NCI-H524 (cell line): ENCODE data around the gene TGM4.

Experiments used
- DNase-seq, 2 experiments: peaks; one replicate each; lab custom pipeline; 2025; lab: John Stamatoyannopoulos, UW

Gene TGM4

DNA sequence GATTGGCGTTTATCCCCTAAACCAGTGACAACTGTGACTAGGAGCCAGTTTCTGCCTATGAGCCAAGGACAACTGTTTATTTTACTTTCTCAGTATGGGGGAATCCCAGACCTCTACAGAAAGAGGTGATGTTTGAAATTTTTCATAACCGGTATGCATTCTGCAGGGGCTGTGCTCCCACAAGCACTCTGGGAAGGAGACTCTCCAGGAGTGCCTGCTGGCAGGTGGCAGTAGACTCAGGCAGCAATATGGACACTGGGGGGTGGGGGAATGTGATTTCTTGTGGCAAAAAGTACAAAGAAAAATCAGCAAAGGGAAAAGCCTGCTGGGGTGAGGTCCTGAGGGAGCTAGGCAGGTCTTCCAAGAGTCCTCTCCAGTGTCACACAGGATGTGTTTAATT is 5.9 kb downstream of the TGM4 start:
- peak in 1 of 2 experiments; percentile 9 for DNase-seq

DNA sequence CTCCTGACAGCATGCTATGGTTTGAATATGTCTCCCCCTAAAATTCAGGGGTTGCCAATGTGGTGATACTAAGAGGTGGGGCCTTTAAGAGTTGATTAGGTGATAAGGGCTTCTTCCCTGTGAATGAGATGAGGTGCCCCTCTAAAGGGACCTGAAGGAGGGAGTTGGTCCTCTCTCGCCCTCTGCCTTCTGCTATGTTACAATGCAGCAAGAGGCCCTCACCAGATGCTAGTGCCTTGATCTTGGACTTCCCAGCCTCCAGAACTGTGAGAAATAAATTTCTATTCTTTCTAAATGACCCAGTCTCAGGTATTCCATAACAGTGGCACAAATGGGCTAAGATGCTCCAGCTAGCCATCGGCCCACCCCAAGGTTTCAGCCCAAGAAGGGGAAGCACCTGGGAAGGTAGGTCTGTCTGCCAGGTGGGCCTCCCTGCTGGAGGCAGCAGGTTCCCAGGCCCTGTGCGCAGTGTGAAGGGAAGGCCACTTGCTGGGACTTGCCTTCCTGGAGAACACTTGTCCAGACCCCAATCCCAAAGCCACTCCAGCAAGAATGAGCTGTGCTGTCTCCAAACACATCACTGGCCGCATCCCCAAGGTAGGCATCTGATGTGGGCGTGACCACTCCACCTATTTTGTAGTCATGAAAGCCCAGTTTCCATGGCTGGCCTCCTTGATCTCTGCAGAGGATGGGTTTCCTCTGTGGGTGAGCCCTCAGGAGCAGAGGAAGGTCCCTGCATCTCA is 9.0 kb downstream of the TGM4 start:
- no peak for DNase-seq

DNA sequence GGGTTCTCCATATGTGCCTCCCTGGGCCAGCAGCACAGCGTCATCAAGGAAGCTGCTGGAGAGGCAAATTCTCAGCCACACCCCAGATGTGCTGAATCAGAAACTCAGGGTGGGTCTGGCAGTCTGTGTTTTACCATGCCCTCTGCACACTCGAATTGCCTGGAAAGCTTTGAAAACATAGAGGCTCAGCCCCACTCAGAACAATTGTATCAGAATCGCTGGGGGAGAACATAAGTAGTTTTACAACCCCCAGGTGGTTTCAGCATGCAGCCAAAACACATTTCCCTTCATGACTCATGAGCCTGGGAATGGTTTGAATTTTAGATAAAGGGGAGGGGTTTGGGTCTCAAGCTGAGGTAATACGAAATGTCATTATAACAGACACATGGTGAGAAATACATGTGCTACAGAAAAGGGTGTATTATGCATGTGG is 9.6 kb downstream of the TGM4 start:
- no peak for DNase-seq

DNA sequence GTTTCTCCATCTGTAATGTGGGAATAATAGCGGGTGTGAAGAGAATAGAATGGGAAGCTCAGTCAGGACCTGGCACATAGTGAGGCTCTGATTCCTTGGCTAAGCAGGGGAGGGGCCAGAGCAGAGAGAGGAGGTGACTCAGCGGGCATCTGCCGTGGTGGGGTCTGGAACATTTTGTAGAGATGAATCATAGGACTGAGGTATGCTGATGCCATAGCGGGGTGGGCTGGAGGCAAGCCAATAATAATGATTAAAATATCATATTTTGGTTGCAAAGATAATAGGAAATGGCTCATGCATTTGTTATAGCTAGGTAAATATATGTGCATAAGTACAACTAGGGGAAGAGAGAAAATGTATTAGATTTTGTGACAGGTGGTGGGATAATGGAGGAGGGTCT is 11.2 kb downstream of the TGM4 start:
- no peak for DNase-seq

DNA sequence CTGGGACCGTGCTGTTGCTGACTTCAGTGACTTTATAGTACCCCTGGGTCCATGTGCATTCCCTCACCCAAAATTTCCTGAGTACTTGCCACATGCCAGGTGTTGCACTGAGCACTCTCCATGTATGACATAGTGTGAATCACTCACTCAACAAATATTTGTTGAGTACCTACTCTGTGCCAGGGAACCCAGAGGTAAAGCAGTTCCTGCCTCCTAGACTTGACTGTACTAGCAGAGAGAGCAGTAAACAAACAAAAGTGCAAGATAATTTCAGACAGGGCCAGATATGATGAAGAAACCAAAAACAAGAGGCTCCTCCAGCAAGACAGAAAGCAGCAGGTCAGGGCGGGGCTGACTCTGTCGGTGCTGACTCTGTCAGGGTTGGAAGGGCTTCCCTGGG is 12.2 kb downstream of the TGM4 start:
- no peak for DNase-seq

DNA sequence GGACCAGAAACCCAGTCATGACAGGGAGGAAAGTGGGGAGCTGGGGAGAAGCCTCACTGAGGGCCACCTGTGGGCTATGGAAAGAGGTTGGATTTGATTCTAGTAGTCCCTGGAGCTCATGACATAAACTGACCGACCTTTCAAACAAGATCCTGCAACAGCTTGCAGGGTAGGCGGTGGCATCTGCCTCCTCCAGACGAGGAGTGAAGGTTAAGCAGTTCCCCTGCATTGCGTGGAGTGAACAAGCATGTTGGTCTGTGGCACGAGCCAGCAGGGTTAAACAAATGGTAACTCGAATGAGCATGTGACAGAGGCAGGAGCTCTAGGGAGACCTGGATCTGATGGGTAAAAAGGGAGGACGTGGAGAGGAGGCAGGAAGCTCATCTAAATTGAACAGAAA is 12.7 kb downstream of the TGM4 start:
- DNase-seq: no peak

DNA sequence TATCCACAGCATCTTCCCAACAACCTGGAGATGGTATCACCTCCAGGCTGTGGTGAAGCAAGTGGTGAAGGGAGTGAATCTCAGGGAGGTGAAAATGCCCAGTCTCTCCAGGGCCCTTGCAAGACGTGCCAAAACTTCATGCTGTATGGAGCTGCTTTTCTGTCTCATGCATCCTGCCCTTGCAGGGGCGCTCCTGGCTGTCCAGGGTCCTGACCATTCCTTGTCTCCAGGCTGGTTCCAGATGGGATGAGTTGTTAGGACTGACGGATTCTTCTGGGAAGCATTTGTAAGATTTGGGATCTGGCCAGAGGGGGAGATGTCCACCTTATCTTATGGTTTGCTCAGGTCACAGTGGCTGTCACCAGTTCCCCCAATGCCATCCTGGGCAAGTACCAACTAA is 15.8 kb downstream of the TGM4 start:
- DNase-seq: no peak

DNA sequence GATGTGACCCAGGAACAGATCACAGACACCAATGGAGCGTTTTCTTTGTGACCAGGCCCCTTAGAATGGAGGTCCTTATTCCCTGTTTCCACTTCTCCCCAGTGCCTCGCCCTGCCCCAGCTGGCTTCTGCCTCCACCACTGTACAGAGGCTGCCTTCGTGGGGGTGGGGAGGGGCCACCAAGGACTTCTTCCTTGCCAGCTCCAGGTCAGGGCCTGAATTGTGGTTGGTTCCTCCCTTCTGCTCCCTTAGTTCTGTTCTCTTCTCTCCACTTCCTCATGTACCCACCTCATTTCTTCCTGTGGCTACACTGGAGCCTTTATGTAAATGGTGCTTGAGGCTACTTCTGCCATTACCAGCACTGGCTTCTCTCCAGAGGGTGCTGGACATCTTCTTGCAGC is 16.4 kb downstream of the TGM4 start:
- no peak for DNase-seq

DNA sequence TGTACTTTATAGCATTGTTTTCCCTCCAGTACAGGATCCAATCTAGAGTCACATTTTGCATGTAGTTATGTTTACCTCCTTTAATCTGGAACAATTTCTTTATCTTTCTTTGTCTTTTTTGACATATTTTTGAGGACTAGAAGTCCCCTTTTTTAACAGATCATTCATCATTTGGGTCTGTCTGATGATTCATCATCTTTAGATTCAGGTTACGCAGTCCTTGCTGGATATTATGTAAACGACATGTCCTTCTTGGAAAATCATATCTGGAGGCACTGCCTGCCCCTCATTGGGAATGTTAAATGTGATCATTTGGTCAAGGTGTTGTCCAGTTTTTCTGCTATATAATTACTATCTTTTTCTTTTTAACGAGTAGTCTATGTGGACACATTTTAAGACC is 18.3 kb downstream of the TGM4 start:
- DNase-seq: no peak

DNA sequence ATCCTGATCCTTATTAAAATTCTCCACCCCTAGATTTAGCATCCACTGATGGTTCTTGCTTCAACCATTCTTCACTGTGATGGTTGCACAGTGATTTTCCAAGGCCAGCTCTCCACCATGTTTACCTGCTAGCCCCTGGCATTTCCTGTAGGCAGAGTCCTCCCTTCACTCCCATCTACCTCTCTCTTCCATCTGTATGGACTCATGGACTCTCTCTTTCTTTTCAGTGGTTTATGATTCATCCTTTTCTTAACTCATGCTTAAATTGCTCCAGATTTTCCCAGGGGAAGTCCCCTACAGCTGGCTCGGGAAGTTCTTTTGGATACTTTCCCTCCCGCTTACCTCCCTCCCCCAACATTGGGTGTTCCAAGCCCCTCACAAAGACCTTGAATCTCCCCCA is 18.7 kb downstream of the TGM4 start:
- DNase-seq: no peak

DNA sequence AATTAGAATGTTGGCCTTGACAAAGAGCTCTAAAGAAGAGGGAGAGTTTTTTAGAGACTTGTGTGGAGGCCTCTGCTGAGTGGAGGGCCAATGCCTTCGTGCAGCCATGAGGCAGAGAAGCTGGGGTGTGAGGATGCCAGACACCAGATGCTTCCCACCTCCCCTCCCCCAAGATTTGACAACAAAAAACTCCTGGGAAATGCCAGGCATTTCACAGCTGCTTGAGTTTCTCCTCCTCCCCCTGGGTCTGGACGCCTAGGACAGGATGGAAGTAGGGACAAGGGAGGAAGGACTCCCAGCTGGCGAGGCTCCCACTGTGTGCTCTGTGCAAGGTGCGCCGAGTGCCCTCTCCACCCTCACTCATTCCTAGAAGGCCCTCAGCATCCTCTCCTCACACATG is 20.1 kb downstream of the TGM4 start:
- DNase-seq: peak in 1 of 2 experiments; percentile 28

DNA sequence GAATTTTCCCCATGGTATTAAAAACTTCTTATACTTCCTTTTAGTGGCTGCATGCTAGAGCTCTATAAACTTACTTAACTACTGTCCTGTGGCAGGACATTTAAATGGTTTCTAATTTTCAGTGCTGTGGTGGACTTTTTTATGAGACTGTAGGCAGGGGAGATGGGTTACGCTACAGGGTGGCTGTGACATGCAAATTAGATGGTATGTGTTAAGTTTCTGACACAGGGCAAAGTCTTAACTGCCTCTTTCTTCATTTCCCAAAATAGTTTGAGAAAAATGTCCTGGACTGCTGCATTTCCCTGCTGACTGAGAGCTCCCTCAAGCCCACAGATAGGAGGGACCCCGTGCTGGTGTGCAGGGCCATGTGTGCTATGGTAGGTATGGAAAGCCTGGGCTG is 22.0 kb downstream of the TGM4 start:
- no peak for DNase-seq

DNA sequence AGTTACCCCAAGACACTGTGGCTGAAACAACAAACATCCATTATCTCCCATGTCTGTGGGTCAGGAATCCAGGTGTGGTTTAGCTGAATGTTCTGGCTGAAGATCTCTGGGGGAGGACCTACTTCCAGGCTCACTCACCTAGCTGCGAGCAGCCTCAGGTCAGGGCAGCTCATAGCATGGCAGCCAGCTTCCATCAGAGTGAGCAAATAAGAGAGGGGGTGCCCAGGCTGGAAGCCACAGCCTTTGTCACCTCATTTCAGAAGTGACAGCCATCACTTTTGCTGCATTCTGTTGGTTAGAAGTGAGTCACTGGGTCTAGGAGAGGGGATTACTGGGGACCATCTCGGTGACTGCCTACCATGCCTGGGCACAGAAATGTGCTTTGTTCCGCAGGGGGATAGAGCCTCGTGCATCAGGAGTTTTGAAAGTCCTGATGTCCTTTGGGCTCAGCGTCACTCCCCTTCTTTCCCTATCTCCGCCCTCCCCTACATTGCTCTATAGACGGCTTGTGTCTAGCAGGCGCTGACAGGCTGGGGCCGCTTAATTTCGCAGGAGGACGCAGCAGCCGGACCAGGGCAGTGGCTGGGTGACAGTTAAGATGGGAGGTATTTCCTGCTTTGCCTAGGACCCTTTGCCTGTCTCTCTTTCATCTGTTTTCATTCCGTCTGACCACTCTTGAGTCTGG is 25.4 kb downstream of the TGM4 start:
- no peak for DNase-seq

DNA sequence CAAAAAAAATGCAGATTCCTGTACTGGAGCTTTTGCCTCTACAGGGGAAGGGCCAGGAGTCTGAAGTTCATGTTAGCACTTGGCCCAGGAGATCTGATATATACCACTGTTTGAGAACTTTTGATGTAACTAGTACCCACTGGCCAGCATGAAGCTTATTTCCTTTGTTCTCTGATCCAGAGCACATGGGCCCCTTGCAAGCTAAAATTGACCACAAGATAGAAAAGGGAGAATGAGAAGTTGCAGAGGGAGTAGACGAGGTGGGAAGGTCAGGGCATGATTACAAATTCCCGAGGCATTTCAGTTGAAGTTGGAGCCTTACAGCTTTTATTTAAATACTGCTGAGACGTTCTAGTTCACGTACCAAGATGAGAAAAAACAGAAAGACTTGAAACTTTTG is 28.2 kb downstream of the TGM4 start:
- DNase-seq: no peak

DNA sequence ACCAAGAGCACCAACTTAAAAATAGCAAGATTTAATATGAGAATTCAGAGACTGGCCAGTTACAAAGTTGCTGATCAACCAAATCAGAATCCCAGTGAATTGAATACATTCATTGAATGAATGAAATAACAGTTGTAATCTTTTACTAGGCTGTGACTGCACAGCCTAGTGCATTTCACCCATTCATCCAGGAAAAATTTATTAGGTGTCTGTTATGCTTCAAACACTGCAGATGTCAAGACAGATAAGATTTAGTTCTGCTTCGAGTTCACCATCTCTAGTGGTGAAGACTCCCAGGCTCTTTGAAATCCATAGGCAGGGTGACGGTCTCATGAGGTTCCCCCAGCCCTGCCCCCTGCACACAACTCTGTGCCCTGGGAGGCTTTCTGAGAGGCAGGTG is 28.9 kb downstream of the TGM4 start:
- no peak for DNase-seq

DNA sequence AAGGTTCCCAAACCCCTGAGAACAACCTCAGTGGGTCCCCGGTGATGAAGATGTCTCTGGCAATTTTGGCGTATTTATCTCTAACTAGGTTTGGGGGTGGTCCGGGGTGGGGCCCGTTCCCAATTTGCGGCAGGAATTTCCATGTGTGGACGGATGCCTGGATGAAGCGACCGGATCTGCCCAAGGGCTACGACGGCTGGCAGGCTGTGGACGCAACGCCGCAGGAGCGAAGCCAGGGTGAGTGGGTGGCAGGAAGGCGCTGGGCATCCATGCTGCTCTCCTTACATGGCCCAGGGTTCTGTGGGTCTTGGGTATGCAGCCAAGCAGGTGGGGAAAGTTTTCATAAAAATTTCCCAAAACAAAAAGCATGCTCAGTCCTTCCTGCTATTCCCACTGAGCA is 29.3 kb downstream of the TGM4 start:
- no peak for DNase-seq

DNA sequence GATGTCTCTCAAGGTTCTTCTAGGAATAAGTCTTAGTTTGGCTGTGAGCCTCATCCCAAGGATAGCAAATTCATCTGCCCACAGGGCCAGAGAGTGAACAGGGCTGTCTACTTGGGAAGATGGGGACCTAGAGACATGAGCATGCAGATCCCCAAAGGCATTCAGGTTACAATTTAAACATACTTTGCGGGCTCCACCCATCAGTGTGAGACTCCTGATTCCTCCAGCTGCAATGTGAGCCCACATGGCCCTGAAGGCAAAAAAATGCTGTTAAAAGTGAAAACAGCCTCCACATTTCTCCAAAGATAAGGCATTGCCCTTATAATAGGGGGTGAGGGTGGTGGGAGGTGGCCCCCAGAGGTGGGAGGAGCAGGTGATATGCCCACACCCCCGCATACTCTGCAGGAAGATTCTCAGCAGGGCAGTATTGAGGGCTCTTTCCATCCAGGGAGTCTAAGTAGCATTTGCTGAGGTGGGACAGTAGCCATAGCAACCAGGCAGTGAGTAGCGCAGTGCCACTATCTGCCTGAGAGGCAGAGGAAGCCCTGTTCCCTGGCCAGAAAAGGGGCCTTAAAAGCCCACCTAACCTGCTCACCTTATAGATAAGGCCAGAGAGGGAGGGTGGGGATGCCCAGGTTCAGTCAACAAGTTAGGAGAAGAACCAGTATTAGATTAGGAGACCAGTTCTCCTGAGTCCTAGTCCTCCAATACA is 31.2 kb downstream of the TGM4 start:
- peak in 1 of 2 experiments; percentile 8 for DNase-seq

DNA sequence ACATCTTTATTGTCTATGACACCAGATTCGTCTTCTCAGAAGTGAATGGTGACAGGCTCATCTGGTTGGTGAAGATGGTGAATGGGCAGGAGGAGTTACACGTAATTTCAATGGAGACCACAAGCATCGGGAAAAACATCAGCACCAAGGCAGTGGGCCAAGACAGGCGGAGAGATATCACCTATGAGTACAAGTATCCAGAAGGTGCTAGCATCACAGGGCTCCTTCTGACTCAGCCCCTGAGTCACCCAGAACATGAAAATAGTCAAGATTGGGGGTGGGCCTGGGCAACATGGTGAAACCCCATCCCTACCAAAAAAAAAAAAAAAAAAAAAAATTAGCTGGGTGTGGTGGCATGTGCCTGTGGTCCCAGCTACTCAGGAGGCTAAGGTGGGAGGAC is 32.6 kb downstream of the TGM4 start:
- no peak for DNase-seq

DNA sequence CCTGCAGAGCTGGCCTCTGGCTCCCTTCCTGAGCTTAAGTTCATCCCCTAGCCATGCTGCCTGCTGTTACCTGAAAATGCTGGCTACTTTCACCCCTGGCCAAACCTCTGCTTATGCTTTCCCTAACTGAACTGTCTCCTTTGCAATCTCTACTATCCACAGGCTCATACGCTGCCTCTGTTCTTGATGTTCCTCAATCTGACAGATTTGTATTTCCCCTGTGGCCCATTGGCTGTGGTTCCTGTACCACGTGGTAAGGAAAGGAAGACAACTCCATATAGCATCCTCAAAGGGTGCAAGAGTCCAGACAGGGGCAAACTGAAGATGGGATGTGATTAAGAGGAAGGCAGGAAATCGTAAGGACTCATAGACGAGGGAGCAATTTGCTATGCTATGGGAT is 33.2 kb downstream of the TGM4 start:
- no peak for DNase-seq

DNA sequence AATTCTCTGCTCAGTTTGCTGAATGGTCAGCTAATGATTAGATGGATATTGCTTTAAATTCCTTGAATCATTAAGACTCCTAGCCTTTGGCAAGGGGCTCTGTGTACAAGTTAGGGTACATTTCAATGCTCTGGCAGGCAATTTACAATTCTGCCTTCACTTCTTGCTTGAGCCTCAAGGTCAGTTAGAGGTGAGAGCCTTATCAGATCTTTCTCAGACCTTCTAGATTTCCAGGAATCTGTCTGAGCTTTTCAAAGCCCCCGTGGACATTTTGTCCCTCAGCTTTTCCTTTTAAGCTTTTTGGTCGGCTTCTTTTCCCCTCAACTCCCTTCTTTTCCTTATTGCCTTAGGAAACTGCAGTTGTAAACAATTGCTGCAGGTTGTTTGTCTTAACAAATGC is 34.7 kb downstream of the TGM4 start:
- no peak for DNase-seq

DNA sequence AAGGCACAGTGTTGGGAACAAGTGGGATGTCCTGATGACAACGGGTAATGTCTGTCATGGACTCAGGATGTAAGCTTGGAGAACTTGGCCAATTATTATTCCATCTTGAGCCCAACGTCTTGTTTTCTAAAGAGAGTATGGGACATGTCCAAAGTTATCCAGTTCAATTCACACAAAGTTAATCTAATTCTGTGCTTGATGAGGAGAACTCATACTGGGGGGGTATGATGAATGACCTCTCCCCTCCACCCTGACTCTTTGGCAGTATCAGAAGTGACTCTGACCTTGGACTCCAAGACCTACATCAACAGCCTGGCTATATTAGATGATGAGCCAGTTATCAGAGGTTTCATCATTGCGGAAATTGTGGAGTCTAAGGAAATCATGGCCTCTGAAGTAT is 36.3 kb downstream of the TGM4 start:
- no peak for DNase-seq

DNA sequence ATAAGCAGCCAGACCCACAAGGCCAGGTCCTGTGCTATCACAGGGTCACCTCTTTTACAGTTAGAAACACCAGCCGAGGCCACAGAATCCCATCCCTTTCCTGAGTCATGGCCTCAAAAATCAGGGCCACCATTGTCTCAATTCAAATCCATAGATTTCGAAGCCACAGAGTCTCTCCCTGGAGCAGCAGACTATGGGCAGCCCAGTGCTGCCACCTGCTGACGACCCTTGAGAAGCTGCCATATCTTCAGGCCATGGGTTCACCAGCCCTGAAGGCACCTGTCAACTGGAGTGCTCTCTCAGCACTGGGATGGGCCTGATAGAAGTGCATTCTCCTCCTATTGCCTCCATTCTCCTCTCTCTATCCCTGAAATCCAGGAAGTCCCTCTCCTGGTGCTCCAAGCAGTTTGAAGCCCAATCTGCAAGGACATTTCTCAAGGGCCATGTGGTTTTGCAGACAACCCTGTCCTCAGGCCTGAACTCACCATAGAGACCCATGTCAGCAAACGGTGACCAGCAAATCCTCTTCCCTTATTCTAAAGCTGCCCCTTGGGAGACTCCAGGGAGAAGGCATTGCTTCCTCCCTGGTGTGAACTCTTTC is 39.6 kb downstream of the TGM4 start:
- peak; percentile 29 to 74 for DNase-seq

DNA sequence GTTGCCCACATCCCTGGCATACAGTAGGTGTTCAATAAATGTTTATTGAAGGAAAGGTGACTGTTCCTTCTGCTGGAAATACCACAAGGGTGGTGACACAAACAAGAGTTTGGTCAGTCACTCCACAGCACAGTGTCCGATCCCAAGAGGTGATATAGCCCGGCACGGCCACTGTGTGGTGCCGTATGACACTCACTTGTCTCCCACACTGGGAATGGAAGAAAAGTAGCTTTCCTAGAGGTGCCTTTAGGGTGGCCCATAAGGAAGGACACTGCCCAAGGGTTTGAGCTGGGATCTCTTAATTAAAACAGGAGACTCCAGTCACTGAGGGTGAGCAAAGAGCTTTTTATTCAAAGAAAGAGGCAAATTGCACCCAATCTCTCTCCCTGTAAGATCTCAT is 40.5 kb downstream of the TGM4 start:
- DNase-seq: no peak
